Lung (tissue), 12 donors: ENCODE results near the gene FGF1. TPM values are rescaled to one million over a fixed set of nuclear protein-coding genes. Genes with fewer than 3 reads are reported as not detected.

ENCODE experiments used
- ATAC-seq: fragments of 200-7000 bp; cut with Tn5 transposase; one replicate; pipeline ENCODE4 v1.9.1; 2020; ENCODE audit warnings: moderate number of reproducible peaks; ENCODE audit not compliant: insufficient read depth, low FRiP score
- DNase-seq, 3 donors: peaks; one replicate each; pipeline ENCODE4 v3.0.0-alpha.2; 2013 to 2017
- H3K27ac ChIP-seq, 2 donors: one replicate each; pipeline ENCODE4 v1.5.1; 2013; ENCODE audit warnings: mild to moderate bottlenecking in 2 of 2, moderate library complexity in 2 of 2, control low read depth in 1 of 2, inconsistent platforms in 1 of 2, low read depth in 1 of 2, low read length in 1 of 2
- H3K27me3 ChIP-seq, 3 donors: one replicate each; pipeline ENCODE4 v1.5.1; 2013; ENCODE audit warnings: low read length in 2 of 3; ENCODE audit not compliant: control insufficient read depth in 3 of 3, insufficient read depth in 3 of 3
- H3K36me3 ChIP-seq, 4 donors: one replicate each; pipeline ENCODE4 v1.5.1; 2013; ENCODE audit warnings: low read length in 4 of 4, mild to moderate bottlenecking in 1 of 4, moderate library complexity in 1 of 4; ENCODE audit not compliant: control insufficient read depth in 4 of 4, insufficient read depth in 4 of 4
- H3K4me1 ChIP-seq, 5 donors: one replicate each; pipeline ENCODE4 v1.5.1; 2013; ENCODE audit warnings: low read length in 5 of 5, mild to moderate bottlenecking in 2 of 5, moderate library complexity in 1 of 5; ENCODE audit not compliant: control insufficient read depth in 5 of 5, insufficient read depth in 5 of 5
- H3K4me3 ChIP-seq: one replicate; pipeline ENCODE4 v1.5.1; 2013; ENCODE audit warnings: mild to moderate bottlenecking, control low read depth, moderate library complexity
- H3K9ac ChIP-seq, 2 donors: one replicate each; pipeline ENCODE4 v1.5.1; 2013; ENCODE audit warnings: low read length in 2 of 2, control low read depth in 1 of 2; ENCODE audit not compliant: insufficient read depth in 1 of 2
- H3K9me3 ChIP-seq, 4 donors: one replicate each; pipeline ENCODE4 v1.5.1; 2013; ENCODE audit warnings: low read length in 3 of 4, mild to moderate bottlenecking in 1 of 4, moderate library complexity in 1 of 4; ENCODE audit not compliant: control insufficient read depth in 4 of 4, insufficient read depth in 3 of 4
- CTCF ChIP-seq: IDR thresholded peaks from 2 replicates; pipeline ENCODE4 v1.5.1; 2012; ENCODE audit warnings: mild to moderate bottlenecking; ENCODE audit errors: control extremely low read depth, extremely low read depth
- WGBS, 2 donors: extraction: QIAGEN DNeasy Blood & Tissue Kit; methylation state at CpG; one replicate each; pipeline ENCODE4 v1.1.7; 2013; 5-methylcytosine and 5-hydroxymethylcytosine counted together
- polyA plus RNA-seq, 2 donors: library from polyadenylated mRNA; stranded (reverse); fragments of 200-250 nt; gene quantifications; one replicate each; pipeline ENCODE4 v1.2.1, GENCODE V29; 2013
- total RNA-seq, 2 donors: library from RNA; depleted of rRNA in 1 of 2; stranded (reverse); fragments of >200 nt in 1 of 2; gene quantifications; one replicate each; pipeline ENCODE4 v1.2.1, GENCODE V29; 2014 to 2021
- donor health status: control.
- donor health status: control.
- donor health status: Bipolar disorder and iron deficiency.
- donor health status: healthy.
- donor health status: DM: yes; HTN: yes; CAD: no.

The FGF1 gene
- total and polyA plus RNA-seq, 4 donors = 0.47 to 1.4 (median 1.0) TPM

DNA sequence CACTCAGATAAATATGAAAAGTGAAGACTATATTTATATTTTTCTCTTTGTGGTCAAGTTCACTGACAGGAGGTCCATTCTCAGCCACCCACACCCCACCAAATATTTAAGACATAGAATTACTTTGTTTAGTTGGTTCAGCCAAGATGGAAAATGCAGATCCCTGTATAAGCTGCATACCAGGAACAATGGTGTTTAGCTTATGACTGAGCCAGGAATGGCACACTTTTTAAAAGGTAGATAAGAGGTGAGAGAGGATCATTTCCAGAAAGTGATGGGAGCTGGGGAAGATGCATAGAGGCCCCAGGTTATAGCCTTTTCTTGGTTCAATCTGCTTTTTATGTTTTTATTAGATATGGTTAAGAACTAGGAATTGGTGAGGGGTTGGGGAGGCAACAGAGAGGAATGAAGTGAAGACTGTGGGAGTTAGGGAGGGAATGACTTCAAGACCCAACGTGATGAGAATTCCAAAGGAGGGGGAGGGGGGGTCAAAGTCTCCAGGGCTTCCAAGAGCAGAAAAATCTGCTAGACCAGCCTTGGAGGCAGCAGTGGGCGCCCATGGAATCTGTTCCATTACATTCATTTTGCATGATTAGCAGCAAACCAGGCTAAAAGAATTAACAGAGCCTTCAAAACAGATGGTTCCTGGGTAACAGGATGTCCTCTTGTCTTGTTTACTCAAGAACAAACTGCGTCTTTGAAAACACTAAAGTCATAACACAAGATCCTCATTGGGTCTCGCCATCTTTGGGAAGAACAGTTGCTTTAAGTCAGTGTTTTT is 95.2 kb downstream of the FGF1 start:
- WGBS, 2 donors = 61 to 67% methylated on average over 4 of the region's 4 CpGs

GRCh38 chr5:142589720-142590119 is 96.2 kb downstream of the FGF1 start:
- 92 to 97% methylated on average over 1 of the region's 1 CpG for WGBS, 2 donors
- no peak overlapping the region for H3K27ac ChIP-seq
- DNase-seq = no peak

More for the DNA sequence above, 95.2 kb downstream of the FGF1 start:
- DNase-seq (no peak), ATAC-seq (no peak)
- Histone ChIP-seq H3K27ac (no peak overlapping the region), H3K36me3 (no peaks in the 10 kb centered on the region), H3K4me3 (no peak overlapping the region), H3K27me3 (no peaks in the 10 kb centered on the region), H3K9ac (no peak overlapping the region), H3K9me3 (no peaks in the 10 kb centered on the region), H3K4me1 (peaks cover 0 to 3% (median 0%) of the 10 kb centered on the region in 5 donors)
- no peak for TF ChIP-seq CTCF

GRCh38 chr5:142587354-142587965 is 98.4 kb downstream of the FGF1 start:
- WGBS, 2 donors = 60 to 61% methylated on average over 6 of the region's 6 CpGs
- no peak overlapping the region for H3K4me3 ChIP-seq
- DNase-seq = peak in 1 of 3 donors; percentile 46
- H3K36me3 ChIP-seq = no peaks in the 10 kb centered on the region
- TF ChIP-seq CTCF = no peak
- peaks cover 0 to 3% (median 0%) of the 10 kb centered on the region in 5 donors for H3K4me1 ChIP-seq
- peaks cover 0 to 2% (median 0%) of the 10 kb centered on the region in 4 donors for H3K9me3 ChIP-seq
- no peak overlapping the region for H3K9ac ChIP-seq
- H3K27ac ChIP-seq = no peak overlapping the region
- no peak for ATAC-seq
- H3K27me3 ChIP-seq = no peaks in the 10 kb centered on the region

More at GRCh38 chr5:142589720-142590119, 96.2 kb downstream of the FGF1 start:
- no peak overlapping the region for H3K9ac ChIP-seq
- peaks cover 0 to 3% (median 0%) of the 10 kb centered on the region in 5 donors for H3K4me1 ChIP-seq
- peaks cover 0 to 2% (median 0%) of the 10 kb centered on the region in 4 donors for H3K9me3 ChIP-seq
- no peak for ATAC-seq
- no peak overlapping the region for H3K4me3 ChIP-seq
- H3K27me3 ChIP-seq = no peaks in the 10 kb centered on the region
- no peaks in the 10 kb centered on the region for H3K36me3 ChIP-seq
- TF ChIP-seq CTCF = no peak
